Astrocyte of the cerebellum (primary cell): ENCODE measurements around the gene ZBTB46.
A peak's percentile ranks its signal among the peaks of the same experiment; 100 is the strongest.

Experiments
- DNase-seq: peaks from one replicate; pipeline ENCODE4 v3.0.0-alpha.2; 2011; ENCODE audit warnings: low read depth
- H3K4me3 ChIP-seq: 2 replicates; pipeline ENCODE4 v1.5.1; 2011; ENCODE audit warnings: mild to moderate bottlenecking, low read depth, low read length, moderate library complexity
- CTCF ChIP-seq: IDR thresholded peaks from 2 replicates; pipeline ENCODE4 v1.5.1; 2012; ENCODE audit warnings: low read length, low read depth, moderate library complexity, mild to moderate bottlenecking; ENCODE audit errors: missing control alignments
- in situ Hi-C: cut with HindIII; loops from 2 replicates; pipeline ENCODE4 v1.10.0; 2017; ENCODE audit warnings: low sequenced_read_pairs

The ZBTB46 gene

GRCh38 chr20:63696628-63697356, 134.3 kb downstream of the ZBTB46 start, which contains the start of gene TNFRSF6B:
Gene TNFRSF6B, plus strand, starts transcription at chr20:63696652. Its CDS starts 116 bp downstream, at chr20:63696768.
- no peak for TF ChIP-seq CTCF
- peak within 1 kb of the TSS; percentile 45 for H3K4me3 ChIP-seq
- in situ Hi-C loops, result loop anchor here (5.0 kb wide), 1 partner anchor 34 kb away; no protein-coding TSS in a partner anchor
- no peak for DNase-seq

GRCh38 chr20:63696306-63696627, 134.8 kb downstream of the ZBTB46 start:
- peak overlapping the region; percentile 45 for H3K4me3 ChIP-seq
- no peak for DNase-seq
- in situ Hi-C loops, result loop anchor here (5.0 kb wide), 1 partner anchor 34 kb away; no protein-coding TSS in a partner anchor
- TF ChIP-seq CTCF, result no peak

- in situ Hi-C loops, result loop anchor here (5.0 kb wide), 1 partner anchor 33 kb away; no protein-coding TSS in a partner anchor
- TF ChIP-seq CTCF, result no peak
- no peak for DNase-seq
- no peak overlapping the region for H3K4me3 ChIP-seq
These were observed 135.4 kb downstream of the ZBTB46 start for GRCh38 chr20:63695424-63696305.

- TF ChIP-seq CTCF, result no peak
- no peak overlapping the region for H3K4me3 ChIP-seq
- in situ Hi-C loops, result loop anchor here (5.0 kb wide), 1 partner anchor 33 kb away; no protein-coding TSS in a partner anchor
- DNase-seq, result no peak
These were observed 136.3 kb downstream of the ZBTB46 start for GRCh38 chr20:63694584-63695423.

GRCh38 chr20:63693733-63694583, 137.1 kb downstream of the ZBTB46 start:
- H3K4me3 ChIP-seq, result no peak overlapping the region
- in situ Hi-C loops, result no loop called here
- no peak for DNase-seq
- no peak for TF ChIP-seq CTCF
